NCI-H2171 (cell line): ENCODE data around the gene GALNT5.
"Not testable (repeated sequence)": the region's sequence is repeated elsewhere in the genome, so short reads cannot be mapped to it uniquely, and the experiment has no call there.

Source experiments
- DNase-seq: peaks from one replicate; lab custom pipeline; 2025; lab: John Stamatoyannopoulos, UW

GALNT5 gene, protein sequence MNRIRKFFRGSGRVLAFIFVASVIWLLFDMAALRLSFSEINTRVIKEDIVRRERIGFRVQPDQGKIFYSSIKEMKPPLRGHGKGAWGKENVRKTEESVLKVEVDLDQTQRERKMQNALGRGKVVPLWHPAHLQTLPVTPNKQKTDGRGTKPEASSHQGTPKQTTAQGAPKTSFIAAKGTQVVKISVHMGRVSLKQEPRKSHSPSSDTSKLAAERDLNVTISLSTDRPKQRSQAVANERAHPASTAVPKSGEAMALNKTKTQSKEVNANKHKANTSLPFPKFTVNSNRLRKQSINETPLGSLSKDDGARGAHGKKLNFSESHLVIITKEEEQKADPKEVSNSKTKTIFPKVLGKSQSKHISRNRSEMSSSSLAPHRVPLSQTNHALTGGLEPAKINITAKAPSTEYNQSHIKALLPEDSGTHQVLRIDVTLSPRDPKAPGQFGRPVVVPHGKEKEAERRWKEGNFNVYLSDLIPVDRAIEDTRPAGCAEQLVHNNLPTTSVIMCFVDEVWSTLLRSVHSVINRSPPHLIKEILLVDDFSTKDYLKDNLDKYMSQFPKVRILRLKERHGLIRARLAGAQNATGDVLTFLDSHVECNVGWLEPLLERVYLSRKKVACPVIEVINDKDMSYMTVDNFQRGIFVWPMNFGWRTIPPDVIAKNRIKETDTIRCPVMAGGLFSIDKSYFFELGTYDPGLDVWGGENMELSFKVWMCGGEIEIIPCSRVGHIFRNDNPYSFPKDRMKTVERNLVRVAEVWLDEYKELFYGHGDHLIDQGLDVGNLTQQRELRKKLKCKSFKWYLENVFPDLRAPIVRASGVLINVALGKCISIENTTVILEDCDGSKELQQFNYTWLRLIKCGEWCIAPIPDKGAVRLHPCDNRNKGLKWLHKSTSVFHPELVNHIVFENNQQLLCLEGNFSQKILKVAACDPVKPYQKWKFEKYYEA

DNA sequence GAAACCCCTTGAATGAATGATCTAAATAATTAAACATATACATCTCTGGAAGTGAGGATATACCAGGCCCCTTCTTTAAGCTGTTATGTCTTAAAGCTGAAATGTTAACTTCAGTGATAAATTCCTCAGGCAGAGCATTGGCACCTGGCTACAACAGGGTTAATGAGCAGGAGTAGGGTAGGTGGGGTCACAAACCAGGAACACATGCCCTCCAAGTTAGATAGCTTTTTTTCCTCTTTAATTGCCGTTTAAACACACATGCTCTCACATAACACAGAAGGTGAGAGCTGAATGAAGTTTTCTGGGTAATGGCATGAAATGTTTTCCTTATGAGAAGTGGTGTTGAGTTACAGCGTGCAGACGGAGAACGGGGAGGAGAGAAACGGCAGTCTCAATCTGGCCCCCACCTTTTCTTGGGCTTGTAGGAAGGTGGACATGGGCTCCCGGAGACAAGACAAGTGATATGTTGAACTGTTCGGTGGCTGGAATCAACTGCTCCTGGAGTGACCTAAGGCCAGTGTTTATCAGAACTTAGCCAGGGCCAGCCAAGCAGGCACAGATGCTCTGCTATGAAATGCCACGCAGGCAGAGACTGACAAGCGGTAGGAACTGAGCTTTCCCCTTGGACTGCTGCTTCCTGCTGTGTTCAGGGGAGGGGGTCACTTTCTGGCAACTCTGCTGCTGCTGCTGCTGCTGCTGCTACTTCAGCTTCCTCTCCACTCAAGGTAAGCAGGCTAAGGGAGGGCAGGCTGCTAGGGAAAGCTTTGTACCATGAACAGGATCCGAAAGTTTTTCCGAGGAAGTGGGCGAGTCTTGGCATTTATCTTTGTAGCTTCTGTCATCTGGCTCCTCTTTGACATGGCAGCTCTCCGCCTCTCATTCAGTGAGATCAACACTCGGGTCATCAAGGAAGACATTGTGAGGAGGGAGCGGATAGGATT, at the start of gene GALNT5:
GALNT5 (plus strand) TSS at position 394 of the 941 bp plus-strand sequence; CDS start at position 772, 378 bp downstream.
- peak; percentile 89 for DNase-seq

DNA sequence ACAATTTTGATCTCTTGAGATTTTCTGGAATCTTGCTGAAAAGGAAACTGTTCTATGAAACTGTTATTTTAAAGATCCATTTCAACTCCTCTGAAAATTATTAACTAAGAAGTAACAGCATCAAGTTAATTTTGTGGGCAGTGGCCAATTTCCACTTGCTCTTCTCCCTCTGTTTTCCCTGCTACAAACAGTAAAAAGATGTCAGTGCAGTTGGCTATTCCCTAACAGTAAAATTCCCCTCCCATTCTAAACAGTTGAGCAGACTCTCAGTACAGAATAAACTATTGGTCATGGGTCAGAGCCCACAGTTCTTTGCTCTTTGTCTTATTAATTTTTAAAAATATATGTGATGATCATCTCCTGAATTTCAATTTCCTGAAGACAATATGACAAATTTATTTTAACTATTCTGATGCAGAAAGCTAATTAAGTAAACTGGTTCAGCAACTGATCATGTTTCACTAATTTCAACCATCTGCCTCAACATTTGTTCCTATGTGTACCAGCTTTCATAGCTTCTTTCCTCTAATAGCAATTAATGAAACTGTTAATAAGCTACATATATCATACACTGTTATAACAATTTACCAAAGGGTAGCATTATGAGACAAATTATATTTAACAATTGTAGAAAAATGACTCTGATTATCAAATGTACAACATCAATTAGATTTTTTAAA, 41.1 kb upstream of the GALNT5 start:
- DNase-seq: peak; percentile 39

DNA sequence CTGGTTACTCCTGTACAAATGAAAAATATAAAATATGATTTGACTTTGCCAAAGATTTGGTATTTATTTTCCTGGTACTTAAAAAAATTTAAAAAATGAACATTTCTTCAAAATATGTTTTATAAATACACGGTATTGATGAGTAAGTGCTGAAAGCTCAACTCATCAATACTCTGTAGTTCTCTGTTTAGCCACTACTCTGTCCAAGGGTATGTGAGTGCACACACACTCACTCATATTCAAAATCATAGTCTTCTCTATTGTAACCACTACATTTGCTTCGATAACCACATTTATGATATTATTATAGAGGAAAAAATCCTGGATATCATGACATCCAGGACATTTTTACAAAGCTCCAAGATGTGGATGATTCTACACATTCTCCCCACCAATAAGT, 40.1 kb upstream of the GALNT5 start:
- no peak for DNase-seq

DNA sequence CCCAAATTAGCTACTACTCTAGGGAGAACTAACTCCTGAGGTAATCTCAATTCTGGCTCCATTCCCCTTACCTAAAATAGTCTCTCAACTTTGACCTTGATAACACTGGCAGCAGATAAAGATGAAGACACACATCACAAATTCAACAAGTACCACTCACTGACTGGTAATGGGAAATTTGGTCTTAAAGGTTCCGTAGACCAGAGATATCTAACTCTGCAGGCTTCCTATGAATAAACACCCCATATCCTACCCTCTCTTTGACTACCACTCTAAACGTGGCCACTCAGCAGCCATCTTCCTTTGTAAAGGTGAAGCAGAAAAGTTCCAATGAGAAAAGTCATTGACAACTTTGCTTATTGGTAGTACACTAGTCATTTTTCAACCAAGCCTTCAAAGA, 38.6 kb upstream of the GALNT5 start:
- DNase-seq: no peak

DNA sequence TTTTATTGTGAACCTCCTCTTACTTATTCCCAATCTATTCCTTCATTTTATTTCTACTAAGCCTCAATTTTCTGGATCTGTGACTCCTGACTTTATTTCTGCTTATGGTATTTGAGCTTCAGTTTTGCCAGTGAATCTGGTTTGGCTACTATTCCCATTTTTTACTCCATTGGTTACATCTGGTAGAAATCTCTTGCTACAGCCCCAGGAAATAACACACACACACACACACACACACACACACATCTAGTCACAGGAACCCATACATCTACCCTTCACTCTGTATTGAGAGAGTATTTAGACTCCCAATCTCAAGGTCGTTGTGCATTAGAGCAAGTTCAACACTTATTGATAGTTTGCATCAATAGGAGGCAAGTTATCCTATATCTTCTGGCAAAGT, 37.0 kb upstream of the GALNT5 start:
- no peak for DNase-seq

DNA sequence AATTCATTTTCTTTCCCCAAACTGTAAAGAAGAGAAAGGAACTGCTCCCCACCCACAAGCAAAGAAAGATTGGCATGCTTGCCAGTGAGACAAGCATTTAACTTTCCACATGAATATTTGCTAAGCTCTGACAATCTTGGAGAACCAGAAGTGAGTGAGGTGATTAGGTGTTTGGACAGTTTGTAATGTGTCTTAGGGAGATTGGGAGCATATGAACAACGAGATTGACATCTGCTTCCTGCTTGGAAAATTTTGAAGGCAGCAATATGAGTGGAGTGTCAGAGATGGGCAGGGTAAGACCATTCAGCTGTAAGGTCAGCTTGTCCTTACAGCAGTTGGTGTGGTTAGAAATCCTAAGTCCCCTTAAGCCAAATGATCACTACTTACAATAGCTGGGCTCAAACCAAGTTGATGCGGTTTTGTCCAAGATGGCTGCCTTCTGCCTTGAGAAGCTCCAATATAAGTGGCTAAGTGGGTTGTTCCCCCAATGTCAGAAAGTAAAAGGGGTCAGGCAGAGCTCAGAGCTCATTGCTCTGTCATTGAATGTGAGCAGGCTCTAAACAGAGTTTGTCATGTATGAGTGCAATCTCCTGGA, 36.0 kb upstream of the GALNT5 start:
- DNase-seq: no peak

DNA sequence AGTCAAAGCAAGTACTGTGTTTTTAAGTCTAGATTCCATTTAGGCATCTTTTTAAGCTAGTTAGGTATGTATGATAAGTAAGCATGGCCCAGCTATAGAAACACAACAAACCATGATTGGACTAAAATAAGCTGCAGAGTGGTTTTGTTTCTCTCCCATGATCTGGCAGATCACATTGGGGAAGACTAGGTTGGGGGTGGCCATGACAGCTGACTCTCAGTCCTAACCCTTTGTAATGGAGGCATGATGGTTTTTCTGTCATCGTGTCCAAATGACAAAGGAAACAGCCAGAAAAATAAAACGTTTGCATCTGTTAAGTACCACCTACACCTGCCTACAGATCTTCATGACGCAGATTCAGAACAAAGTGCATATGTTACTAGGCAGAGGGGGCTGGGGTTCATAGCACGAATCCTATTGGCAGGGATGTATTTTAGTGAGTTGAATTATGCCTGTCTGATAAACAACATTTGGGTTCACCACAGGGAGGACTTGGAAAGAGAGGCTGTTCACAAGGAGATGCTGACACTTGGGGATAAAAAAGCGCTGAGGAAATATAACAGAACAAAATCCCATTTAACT, 33.8 kb upstream of the GALNT5 start:
- no peak for DNase-seq

DNA sequence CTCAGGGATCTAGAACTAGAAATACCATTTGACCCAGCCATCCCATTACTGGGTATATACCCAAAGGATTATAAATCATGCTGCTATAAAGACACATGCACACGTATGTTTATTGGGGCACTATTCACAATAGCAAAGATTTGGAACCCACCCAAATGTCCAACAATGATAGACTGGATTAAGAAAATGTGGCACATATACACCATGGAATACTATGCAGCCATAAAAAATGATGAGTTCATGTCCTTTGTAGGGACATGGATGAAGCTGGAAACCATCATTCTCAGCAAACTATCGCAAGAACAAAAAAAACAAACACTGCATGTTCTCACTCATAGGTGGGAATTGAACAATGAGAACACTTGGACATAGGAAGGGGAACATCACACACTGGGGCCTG, 33.1 kb upstream of the GALNT5 start:
- DNase-seq: not testable (repeated sequence)

DNA sequence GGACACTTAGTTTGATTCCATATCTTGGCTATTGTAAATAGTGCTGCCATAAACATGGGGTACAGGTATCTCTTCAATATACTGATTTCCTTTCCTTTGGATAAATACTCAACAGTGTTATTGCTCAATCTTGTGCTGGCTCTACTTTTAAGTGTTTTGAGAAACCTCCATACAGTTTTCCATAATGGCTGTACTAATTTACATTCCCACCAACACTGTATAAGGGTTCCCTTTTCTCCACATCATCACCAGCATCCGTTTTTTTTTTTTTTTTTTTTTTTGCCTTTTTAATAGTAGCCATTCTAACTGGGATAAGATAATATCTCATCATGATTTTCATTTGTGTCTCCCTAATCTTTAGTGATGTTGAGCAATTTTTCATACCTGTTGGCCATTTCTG, 29.9 kb upstream of the GALNT5 start:
- DNase-seq: no peak

DNA sequence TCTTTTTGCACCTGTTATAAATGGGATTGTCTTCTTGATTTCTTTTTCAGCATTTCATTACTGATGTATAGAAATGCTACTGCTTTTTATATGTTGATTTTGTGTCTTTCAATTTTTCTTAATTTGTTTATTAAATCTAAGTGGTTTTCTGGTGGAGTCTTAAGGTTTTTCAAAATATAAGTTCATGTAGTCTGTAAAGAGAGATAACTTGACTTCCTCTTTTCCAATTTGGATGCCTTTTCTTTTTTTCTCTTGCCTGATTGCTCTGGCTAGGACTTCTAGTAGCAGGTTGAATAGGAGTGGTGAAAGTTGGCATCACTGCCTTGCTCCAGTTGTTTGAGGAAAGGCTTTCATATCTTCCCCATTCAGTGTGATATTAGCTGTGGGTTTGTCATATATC, 28.6 kb upstream of the GALNT5 start:
- DNase-seq: no peak

DNA sequence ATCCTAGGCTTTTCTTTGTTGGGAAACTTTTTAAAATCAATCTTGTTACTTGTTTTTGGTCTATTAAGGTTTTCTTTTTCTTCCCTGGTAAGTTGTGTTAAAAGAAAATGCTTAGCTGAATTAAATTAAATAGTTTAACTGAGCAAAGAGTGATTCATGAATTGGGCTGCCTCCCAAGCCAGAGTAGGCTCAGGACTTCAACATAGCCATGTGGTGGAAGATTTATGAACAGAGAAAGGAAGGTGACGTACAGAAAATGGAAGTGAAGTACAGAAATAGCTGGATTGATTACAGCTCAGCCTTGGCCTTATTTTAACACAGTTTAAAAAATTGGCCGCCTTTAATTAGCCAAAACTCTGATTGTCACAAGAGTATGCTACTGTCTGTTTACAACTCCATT, 27.9 kb upstream of the GALNT5 start:
- no peak for DNase-seq

DNA sequence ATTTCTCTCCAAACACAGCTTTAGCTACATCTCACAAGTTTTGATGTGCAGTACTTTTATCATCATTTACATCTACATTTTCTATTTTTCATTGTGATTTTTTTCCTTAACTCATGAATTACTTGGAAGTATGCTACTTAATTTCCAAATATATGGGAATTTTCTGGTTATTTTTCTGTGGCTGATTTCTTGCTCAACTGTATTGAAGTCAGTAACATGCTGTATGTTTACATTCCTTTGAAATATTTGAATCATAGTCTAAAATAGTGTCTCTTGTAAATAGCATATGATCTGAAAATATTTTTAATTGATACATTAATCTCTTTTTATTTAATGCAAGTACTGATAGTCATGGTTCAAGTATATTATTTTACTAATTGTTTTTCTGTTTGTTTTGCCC, 26.0 kb upstream of the GALNT5 start:
- DNase-seq: no peak

DNA sequence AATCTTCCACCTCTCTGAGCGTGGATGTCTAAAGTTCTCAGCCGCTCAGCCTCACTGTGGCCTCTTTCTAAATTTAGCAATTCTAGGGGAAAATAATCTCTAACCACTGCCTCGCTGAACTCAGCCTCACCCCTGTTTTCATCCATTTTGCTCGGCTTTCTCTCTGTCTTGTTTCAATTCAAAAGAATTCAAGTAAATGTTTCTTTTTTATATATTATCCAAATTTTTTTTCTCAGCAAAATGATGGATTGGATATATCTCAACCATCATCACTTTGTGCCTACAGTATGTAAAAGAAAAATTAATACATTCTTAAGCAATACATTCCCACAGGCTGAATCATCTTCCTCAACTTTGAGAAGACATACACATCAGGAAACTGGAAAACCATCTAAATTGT, 24.0 kb upstream of the GALNT5 start:
- DNase-seq: no peak

DNA sequence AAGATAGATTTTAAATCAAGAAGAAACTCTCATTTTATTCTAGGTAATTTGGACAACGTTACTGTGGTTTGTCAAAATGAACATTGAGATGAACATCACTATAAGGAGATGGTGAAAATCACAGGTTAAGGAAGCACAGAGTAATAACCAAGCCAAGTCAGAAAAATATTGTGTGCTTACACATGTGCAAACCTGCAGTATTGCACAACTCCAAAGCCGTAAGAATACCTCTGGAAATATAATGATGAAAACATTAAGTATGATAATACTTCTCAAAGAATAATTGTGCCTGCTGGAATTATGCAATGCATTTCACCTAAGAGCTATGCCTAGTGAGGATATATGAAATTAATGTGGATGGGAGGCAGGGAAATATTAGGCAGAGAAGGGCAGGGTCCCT, 21.1 kb upstream of the GALNT5 start:
- DNase-seq: no peak

DNA sequence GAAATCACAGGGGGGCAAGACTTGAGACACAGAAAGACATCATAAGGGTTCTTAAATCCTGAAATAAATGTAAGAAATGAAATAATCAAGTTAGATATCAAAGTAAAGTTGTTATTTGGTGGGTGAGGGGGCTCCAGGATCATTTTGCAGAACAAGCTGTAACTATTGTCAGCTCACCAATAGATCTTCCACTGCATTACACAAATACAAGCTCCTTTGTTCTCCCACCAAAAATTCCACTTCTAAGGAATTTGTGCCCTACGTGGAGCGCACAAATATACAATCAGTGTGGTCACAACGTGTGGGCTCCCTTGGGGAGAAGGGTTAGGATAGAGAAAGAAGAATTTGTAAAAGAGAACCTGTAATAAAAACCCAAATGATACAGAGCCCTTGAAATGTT, 19.2 kb upstream of the GALNT5 start:
- no peak for DNase-seq

DNA sequence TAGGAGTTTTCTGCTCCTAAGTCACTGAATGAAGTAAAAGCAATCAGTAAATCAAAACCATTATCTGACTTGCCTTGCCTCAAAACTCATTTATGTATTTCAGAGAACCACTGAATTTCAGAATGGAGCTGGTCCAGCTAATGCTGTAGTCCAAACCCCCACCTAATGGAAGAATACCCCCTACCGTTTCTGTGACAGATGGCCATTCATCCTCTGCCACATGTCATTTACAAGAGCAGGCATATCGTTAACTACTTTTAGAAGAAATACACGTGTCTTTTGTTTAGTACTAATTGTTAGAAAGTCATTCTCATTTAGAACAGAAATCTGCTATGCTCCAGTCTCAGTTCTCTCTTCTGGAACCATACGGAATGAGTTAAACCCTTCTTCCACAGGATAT, 12.8 kb upstream of the GALNT5 start:
- DNase-seq: peak; percentile 58

DNA sequence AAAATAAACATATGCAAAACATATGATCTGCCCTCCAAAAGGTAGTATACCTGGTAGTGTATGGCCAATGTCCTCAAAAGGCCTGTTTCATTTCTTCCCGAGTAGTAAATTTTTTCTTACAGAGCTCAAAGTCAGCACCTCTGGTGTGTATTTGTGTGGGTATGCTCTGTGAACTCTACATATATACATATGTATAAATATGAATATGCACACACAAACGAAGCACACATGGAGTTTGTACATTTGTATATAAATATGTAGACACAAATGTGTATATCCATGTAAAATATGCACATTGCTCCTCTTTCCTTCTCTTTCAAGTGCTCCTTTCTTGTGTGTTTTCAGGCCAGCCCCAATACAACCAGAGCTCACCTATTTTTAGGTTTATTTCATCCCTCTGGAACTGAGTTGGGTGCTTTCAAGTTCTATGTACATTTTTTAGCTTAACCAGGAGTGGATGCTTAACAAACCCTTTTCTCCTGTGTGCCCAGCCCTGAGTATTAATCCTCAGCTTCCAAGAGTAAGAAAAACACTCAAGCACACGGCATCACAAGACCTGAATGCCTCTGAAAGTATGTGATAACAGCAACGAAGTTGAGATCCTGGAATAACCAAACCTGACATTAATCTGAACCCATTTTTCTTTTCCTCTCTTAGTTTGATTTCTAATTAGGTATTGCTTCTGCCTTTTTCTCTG, 12.2 kb upstream of the GALNT5 start:
- DNase-seq: no peak

DNA sequence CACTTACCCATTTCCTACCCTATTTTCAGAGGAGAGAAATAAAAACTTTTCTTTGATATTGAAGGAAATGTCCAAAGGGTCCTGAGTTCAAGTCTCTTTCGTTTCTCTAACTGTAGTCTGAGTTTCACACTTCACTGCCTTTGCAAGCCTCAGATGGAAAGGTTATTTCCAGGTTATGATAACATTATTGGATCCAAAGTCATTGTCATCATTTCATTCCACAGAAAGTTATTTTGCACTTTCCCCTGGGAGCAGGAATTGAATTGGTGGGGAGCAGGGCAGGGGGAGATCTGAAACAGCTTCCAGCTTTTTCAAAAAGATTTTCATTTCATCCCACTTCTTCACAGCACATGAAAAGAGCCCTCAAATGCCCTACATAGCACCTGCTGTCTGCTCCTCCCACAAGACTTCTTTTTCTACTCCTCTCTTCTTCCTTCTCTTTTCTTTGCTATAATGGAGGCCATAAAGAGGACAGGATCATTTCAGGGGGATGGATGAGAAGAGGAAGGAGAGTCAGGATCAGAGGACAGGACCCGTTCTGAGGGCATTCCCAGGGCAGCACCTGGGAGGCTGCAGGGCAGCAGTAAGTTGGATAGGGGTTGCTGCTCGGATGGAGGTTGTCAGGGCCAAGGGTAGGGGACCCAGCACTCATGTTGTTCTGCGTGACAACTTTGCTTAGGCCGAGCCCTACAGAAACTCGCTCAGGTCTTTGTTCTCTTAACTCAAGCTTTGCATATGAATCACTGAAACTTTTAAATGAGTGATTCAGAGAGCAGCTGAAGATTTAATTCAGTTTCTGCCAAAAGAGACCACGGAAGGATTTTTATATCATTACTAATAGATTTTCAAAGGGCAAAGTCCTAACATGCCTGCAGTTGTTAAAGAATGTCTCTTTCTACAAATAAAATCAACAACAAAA, 11.4 kb upstream of the GALNT5 start:
- no peak for DNase-seq
